SK-N-SH treated with all-trans-retinoic acid at 6 μM for 48 hours (cell line): ENCODE results near the gene FHL1.

Experiments
- ATAC-seq: fragments of 200-7000 bp; cut with Tn5 transposase; 3 replicates; pipeline ENCODE4 v1.9.1; 2020; ENCODE audit warnings: mild to moderate bottlenecking, moderate library complexity
- CSDC2 ChIP-seq: fragments of 250-450 bp; sonication (Bioruptor Pico); IDR thresholded peaks from 2 replicates; pipeline ENCODE4 v1.5.0; 2020; ENCODE audit warnings: mild to moderate bottlenecking, moderate library complexity
- ESRRG ChIP-seq: fragments of 250-450 bp; sonication (Bioruptor Pico); IDR thresholded peaks from 2 replicates; pipeline ENCODE4 v1.6.1; 2021; ENCODE audit warnings: mild to moderate bottlenecking
- GLIS3 ChIP-seq: fragments of 250-450 bp; sonication (Bioruptor Pico); IDR thresholded peaks from 2 replicates; pipeline ENCODE4 v1.5.0; 2020; ENCODE audit warnings: mild to moderate bottlenecking, moderate library complexity
- ISL1 ChIP-seq: fragments of 250-450 bp; sonication (Bioruptor Pico); IDR thresholded peaks from 2 replicates; pipeline ENCODE4 v2.1.2; 2022; ENCODE audit warnings: mild to moderate bottlenecking, moderate library complexity
- OSR1 ChIP-seq: fragments of 250-450 bp; sonication (Bioruptor Pico); IDR thresholded peaks from 2 replicates; pipeline ENCODE4 v1.8.0; 2022; ENCODE audit warnings: moderate library complexity, mild to moderate bottlenecking, inconsistent platforms
- PPARA ChIP-seq: fragments of 250-450 bp; sonication (Bioruptor Pico); IDR thresholded peaks from 2 replicates; pipeline ENCODE4 v1.5.0; 2020; ENCODE audit warnings: mild to moderate bottlenecking, borderline replicate concordance
- RARB ChIP-seq: fragments of 250-450 bp; sonication (Bioruptor Pico); IDR thresholded peaks from 2 replicates; pipeline ENCODE4 v1.8.0; 2021; ENCODE audit warnings: mild to moderate bottlenecking, moderate library complexity
- SNAI2 ChIP-seq: fragments of 250-450 bp; sonication (Bioruptor Pico); IDR thresholded peaks from 2 replicates; pipeline ENCODE4 v1.5.0; 2020; ENCODE audit warnings: mild to moderate bottlenecking, moderate library complexity
- TCF4 ChIP-seq: fragments of 250-450 bp; sonication (Bioruptor Pico); IDR thresholded peaks from 2 replicates; pipeline ENCODE4 v1.8.0; 2021; ENCODE audit warnings: mild to moderate bottlenecking, moderate library complexity, borderline replicate concordance
- ZC3H10 ChIP-seq: fragments of 250-450 bp; sonication (Bioruptor Pico); IDR thresholded peaks from 2 replicates; pipeline ENCODE4 v1.5.1; 2021; ENCODE audit warnings: mild to moderate bottlenecking, moderate library complexity
- ZFP3 ChIP-seq: fragments of 250-450 bp; sonication (Bioruptor Pico); IDR thresholded peaks from 2 replicates; pipeline ENCODE4 v1.5.0; 2020; ENCODE audit warnings: mild to moderate bottlenecking, moderate library complexity
- ZFP30 ChIP-seq: fragments of 450-650 bp; formaldehyde crosslinking; IDR thresholded peaks from 2 replicates; pipeline ENCODE4 v1.5.0; 2022; ENCODE audit warnings: mild to moderate bottlenecking, moderate library complexity
- ZNF565 ChIP-seq: fragments of 450-650 bp; formaldehyde crosslinking; conservative IDR thresholded peaks from 2 replicates; pipeline ENCODE4 v1.5.0; 2020; ENCODE audit warnings: low read depth, mild to moderate bottlenecking, moderate library complexity
- ZNF70 ChIP-seq: fragments of 450-650 bp; formaldehyde crosslinking; IDR thresholded peaks from 2 replicates; pipeline ENCODE4 v1.5.0; 2020; ENCODE audit warnings: mild to moderate bottlenecking, moderate library complexity
- ZNF8 ChIP-seq: fragments of 450-650 bp; formaldehyde crosslinking; IDR thresholded peaks from 2 replicates; pipeline ENCODE4 v1.5.0; 2020; ENCODE audit warnings: mild to moderate bottlenecking, moderate library complexity
- TF ChIP-seq, protein P1 (sequence below): fragments of 250-450 bp; sonication (Bioruptor Pico); IDR thresholded peaks from 2 replicates; pipeline ENCODE4 v1.5.1; 2020; ENCODE audit warnings: low read depth, mild to moderate bottlenecking, moderate library complexity
- TF ChIP-seq, protein P2 (sequence below): fragments of 250-450 bp; sonication (Bioruptor Pico); IDR thresholded peaks from 2 replicates; pipeline ENCODE4 v1.8.0; 2020; ENCODE audit warnings: mild to moderate bottlenecking, moderate library complexity, borderline replicate concordance
- TF ChIP-seq, protein P3 (sequence below): fragments of 250-450 bp; sonication (Bioruptor Pico); IDR thresholded peaks from 2 replicates; pipeline ENCODE4 v1.5.0; 2020; ENCODE audit warnings: mild to moderate bottlenecking, moderate library complexity
- TF ChIP-seq, protein P4 (sequence below): fragments of 250-450 bp; sonication (Bioruptor Pico); IDR thresholded peaks from 2 replicates; pipeline ENCODE4 v1.5.1; 2021; ENCODE audit warnings: mild to moderate bottlenecking, moderate library complexity
- TF ChIP-seq, protein P5 (sequence below): fragments of 250-450 bp; sonication (Bioruptor Pico); IDR thresholded peaks from 2 replicates; pipeline ENCODE4 v1.8.0; 2021; ENCODE audit warnings: low read depth, mild to moderate bottlenecking, moderate library complexity, borderline replicate concordance

FHL1 gene

DNA sequence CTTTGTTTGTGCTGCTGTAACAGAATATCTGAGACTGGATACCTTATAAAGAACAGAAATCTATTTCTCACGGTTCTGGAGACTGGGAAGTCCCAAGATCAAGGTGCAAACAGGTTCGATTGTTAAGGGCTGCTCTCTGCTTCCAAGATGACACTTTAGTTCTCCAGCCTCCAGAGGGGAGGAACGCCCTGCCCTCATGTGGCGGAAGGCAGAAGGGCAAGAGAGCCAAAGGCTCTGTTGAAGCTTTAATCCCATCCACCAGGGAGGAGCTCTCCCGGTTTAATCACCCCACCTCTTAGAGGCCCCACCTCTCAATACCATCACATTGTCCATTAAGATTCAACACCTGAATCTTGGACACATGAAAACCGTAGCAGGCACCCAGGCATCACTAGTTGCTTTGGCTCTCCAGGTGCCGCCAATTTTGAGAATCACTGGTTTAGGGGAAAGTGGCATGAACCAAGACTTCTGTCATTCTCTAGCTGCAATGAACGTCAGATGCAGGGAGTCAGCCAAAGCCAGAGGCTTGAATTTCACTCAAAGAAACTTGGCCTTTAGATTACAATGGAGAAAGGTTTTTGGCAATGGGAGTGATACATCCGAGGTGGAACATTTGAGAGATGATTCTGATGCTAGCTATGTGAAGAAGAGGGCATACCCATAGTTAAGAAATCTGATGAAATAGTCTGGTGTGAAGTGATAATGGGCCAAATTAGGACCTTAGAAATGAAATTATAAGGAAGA is 15.7 kb downstream of the FHL1 start:
- TF ChIP-seq ISL1 (CRISPR knock-in tag) (no peak), CSDC2 (CRISPR knock-in tag) (no peak), TCF4 (CRISPR knock-in tag) (no peak), PPARA (CRISPR knock-in tag) (no peak), ZFP3 (no peak), ESRRG (CRISPR knock-in tag) (no peak), ZFP30 (CRISPR knock-in tag) (no peak), GLIS3 (CRISPR knock-in tag) (no peak), ZNF8 (CRISPR knock-in tag) (no peak), OSR1 (CRISPR knock-in tag) (no peak), RARB (no peak), ZNF565 (no peak), SNAI2 (CRISPR knock-in tag) (no peak)
- TF ChIP-seq, protein P1, sequence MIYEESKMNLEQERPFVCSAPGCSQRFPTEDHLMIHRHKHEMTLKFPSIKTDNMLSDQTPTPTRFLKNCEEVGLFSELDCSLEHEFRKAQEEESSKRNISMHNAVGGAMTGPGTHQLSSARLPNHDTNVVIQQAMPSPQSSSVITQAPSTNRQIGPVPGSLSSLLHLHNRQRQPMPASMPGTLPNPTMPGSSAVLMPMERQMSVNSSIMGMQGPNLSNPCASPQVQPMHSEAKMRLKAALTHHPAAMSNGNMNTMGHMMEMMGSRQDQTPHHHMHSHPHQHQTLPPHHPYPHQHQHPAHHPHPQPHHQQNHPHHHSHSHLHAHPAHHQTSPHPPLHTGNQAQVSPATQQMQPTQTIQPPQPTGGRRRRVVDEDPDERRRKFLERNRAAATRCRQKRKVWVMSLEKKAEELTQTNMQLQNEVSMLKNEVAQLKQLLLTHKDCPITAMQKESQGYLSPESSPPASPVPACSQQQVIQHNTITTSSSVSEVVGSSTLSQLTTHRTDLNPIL (CRISPR knock-in tag) = no peak
- TF ChIP-seq, protein P2, sequence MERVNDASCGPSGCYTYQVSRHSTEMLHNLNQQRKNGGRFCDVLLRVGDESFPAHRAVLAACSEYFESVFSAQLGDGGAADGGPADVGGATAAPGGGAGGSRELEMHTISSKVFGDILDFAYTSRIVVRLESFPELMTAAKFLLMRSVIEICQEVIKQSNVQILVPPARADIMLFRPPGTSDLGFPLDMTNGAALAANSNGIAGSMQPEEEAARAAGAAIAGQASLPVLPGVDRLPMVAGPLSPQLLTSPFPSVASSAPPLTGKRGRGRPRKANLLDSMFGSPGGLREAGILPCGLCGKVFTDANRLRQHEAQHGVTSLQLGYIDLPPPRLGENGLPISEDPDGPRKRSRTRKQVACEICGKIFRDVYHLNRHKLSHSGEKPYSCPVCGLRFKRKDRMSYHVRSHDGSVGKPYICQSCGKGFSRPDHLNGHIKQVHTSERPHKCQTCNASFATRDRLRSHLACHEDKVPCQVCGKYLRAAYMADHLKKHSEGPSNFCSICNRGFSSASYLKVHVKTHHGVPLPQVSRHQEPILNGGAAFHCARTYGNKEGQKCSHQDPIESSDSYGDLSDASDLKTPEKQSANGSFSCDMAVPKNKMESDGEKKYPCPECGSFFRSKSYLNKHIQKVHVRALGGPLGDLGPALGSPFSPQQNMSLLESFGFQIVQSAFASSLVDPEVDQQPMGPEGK (CRISPR knock-in tag) = no peak
- TF ChIP-seq, protein P3, sequence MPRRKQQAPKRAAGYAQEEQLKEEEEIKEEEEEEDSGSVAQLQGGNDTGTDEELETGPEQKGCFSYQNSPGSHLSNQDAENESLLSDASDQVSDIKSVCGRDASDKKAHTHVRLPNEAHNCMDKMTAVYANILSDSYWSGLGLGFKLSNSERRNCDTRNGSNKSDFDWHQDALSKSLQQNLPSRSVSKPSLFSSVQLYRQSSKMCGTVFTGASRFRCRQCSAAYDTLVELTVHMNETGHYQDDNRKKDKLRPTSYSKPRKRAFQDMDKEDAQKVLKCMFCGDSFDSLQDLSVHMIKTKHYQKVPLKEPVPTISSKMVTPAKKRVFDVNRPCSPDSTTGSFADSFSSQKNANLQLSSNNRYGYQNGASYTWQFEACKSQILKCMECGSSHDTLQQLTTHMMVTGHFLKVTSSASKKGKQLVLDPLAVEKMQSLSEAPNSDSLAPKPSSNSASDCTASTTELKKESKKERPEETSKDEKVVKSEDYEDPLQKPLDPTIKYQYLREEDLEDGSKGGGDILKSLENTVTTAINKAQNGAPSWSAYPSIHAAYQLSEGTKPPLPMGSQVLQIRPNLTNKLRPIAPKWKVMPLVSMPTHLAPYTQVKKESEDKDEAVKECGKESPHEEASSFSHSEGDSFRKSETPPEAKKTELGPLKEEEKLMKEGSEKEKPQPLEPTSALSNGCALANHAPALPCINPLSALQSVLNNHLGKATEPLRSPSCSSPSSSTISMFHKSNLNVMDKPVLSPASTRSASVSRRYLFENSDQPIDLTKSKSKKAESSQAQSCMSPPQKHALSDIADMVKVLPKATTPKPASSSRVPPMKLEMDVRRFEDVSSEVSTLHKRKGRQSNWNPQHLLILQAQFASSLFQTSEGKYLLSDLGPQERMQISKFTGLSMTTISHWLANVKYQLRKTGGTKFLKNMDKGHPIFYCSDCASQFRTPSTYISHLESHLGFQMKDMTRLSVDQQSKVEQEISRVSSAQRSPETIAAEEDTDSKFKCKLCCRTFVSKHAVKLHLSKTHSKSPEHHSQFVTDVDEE (CRISPR knock-in tag) = no peak
- TF ChIP-seq, protein P4, sequence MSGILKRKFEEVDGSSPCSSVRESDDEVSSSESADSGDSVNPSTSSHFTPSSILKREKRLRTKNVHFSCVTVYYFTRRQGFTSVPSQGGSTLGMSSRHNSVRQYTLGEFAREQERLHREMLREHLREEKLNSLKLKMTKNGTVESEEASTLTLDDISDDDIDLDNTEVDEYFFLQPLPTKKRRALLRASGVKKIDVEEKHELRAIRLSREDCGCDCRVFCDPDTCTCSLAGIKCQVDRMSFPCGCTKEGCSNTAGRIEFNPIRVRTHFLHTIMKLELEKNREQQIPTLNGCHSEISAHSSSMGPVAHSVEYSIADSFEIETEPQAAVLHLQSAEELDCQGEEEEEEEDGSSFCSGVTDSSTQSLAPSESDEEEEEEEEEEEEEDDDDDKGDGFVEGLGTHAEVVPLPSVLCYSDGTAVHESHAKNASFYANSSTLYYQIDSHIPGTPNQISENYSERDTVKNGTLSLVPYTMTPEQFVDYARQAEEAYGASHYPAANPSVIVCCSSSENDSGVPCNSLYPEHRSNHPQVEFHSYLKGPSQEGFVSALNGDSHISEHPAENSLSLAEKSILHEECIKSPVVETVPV (CRISPR knock-in tag) = no peak
- peak; percentile 95 for ATAC-seq

DNA sequence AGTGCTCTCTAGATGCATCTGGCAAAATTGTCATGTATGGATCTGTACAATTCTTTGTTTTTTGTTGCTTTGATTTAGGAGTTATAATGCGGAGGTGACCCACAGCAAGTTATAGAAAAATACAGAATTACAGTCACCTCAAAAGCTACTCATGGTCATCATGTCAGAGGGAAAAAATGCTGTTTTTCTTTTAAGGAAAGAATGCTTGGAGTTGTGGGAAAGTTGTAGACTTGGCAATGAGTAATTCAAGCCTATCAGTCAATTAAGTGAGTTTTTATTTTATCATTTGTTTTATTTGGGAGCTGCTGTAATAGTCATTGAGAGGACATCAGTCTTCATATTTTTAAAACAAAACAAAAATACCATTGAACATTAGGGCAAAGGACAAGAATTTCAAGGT is 16.4 kb downstream of the FHL1 start:
- no peak for ATAC-seq
- TF ChIP-seq ZNF8 (CRISPR knock-in tag) (no peak), ISL1 (CRISPR knock-in tag) (peak; percentile 51; the same call in 1 of the 2 replicates)

DNA sequence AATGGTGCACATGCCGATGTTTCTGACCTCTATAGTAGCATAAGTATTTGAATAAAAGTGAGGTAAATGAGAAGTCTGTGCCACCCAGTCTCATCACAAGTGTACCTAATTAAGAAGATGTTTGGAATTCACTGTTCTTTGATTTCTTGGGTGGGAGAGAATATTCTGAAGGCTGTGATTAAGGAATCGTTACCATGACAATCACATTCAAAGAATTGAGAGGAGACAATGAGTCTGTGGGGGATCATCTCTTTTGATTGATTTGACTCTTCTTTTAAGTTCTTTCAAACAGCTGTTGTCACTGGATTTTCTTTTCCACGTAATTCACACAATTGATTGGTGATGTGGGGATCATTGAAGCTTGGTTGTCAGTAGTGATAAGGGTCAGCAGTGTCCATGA is 18.1 kb downstream of the FHL1 start:
- ATAC-seq = no peak
- TF ChIP-seq PPARA (CRISPR knock-in tag) = no peak
- TF ChIP-seq ZC3H10 (CRISPR knock-in tag) = no peak
- TF ChIP-seq ZNF8 (CRISPR knock-in tag) = no peak
- TF ChIP-seq OSR1 (CRISPR knock-in tag) = no peak
- TF ChIP-seq, protein P4 (CRISPR knock-in tag) = no peak

DNA sequence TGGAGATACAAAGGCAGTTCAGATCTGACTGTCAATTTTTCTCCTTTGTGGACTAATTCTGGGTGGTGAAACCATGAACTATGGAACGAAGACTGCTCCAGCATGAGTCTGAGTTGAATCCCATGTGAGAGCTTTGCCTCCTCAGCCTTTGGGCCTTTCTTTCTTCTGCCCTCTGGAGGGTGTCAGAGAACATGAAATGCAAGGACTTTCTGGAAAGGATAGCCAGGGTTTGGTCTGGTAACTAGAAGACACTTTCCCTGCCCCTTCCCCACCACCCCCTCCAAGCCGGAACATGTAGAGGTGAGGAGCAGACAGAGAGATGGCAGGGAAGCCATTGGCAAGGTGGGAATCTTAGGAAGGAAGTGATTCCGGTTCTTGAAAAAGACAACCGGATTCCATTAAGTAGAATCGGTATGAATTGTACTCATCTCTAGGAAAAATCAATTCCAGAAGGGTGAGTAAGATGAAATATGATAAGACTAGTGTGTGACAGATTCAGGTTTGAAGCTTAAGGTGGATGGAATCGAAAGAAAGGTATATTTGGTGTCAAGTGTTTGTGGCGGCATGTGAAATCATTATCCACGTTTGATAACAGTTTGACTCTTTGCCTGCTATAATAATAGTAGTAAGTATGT is 19.0 kb downstream of the FHL1 start:
- ATAC-seq = peak; percentile 49
- TF ChIP-seq, protein P2 (CRISPR knock-in tag) = no peak
- TF ChIP-seq ZFP3 = no peak
- TF ChIP-seq ZFP30 (CRISPR knock-in tag) = no peak
- TF ChIP-seq OSR1 (CRISPR knock-in tag) = no peak
- no peak for TF ChIP-seq PPARA (CRISPR knock-in tag)
- TF ChIP-seq, protein P1 (CRISPR knock-in tag) = no peak
- no peak for TF ChIP-seq ZC3H10 (CRISPR knock-in tag)
- TF ChIP-seq, protein P5, sequence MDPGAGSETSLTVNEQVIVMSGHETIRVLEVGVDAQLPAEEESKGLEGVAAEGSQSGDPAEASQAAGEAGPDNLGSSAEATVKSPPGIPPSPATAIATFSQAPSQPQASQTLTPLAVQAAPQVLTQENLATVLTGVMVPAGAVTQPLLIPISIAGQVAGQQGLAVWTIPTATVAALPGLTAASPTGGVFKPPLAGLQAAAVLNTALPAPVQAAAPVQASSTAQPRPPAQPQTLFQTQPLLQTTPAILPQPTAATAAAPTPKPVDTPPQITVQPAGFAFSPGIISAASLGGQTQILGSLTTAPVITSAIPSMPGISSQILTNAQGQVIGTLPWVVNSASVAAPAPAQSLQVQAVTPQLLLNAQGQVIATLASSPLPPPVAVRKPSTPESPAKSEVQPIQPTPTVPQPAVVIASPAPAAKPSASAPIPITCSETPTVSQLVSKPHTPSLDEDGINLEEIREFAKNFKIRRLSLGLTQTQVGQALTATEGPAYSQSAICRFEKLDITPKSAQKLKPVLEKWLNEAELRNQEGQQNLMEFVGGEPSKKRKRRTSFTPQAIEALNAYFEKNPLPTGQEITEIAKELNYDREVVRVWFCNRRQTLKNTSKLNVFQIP = no peak
- TF ChIP-seq ZNF70 = no peak
